Body of pancreas (tissue), 4 donors: ENCODE data around the gene GRIN2D. TPM values are rescaled to one million over a fixed set of nuclear protein-coding genes. Genes with fewer than 3 reads are reported as not detected.

Source experiments
- ATAC-seq: fragments of 150-250 bp; one replicate; pipeline ENCODE4 v1.9.1; 2016
- DNase-seq, 4 donors: peaks; one replicate each; pipeline ENCODE4 v3.0.0-alpha.2; 2019
- H3K27ac ChIP-seq, 4 donors: fragments of 200-600 bp; sonication (generic); 1 replicate in 3 of 4; 2 replicates in 1 of 4; pipeline versions ENCODE4 v1.5.1 to v1.6.1; 2016 to 2019; ENCODE audit warnings: mild to moderate bottlenecking in 1 of 4, mixed read lengths in 1 of 4, moderate library complexity in 1 of 4
- H3K27me3 ChIP-seq, 2 donors: fragments of 200-600 bp; sonication (generic); one replicate each; pipeline ENCODE4 v1.6.0; 2016; ENCODE audit warnings: mild to moderate bottlenecking in 1 of 2
- H3K36me3 ChIP-seq, 2 donors: fragments of 200-600 bp; sonication (generic); replicated peaks in 1 of 2; 2 replicates each; pipeline ENCODE4 v1.5.1; 2016; ENCODE audit warnings: low read depth in 2 of 2; ENCODE audit not compliant: insufficient read depth in 1 of 2
- H3K4me1 ChIP-seq: fragments of 200-600 bp; sonication (generic); one replicate; pipeline ENCODE4 v1.6.0; 2016
- H3K4me3 ChIP-seq, 2 donors: fragments of 200-600 bp; sonication (generic); 1 replicate in 1 of 2; 2 replicates in 1 of 2; pipeline ENCODE4 v1.5.1; 2016 to 2019
- H3K9me3 ChIP-seq, 3 donors: fragments of 200-600 bp; sonication (generic); 1 replicate in 2 of 3; 2 replicates in 1 of 3; pipeline ENCODE4 v1.5.1; 2016
- POLR2A ChIP-seq, 3 donors: fragments of 450-650 bp; IDR thresholded peaks; one replicate each; pipeline ENCODE4 v1.6.1; 2016; ENCODE audit warnings: antibody characterized with exemption in 3 of 3, mild to moderate bottlenecking in 2 of 3
- WGBS, 2 donors: methylation state at CpG; one replicate each; pipeline ENCODE4 v1.1.5; 2017; 5-methylcytosine and 5-hydroxymethylcytosine counted together
- intact Hi-C: fragments of 100-400 bp; cut with DNase I; formaldehyde crosslinking; loops from one replicate; pipeline ENCODE4 v1.15.1; 2023
- total RNA-seq, 2 donors: library from RNA; depleted of rRNA; stranded (reverse); fragments of >200 nt; gene quantifications; one replicate each; pipeline ENCODE4 v1.1.0, GENCODE V29; 2016
- TF ChIP-seq, protein P1 (sequence below), 7 experiments: fragments of 450-650 bp in 4 of 7; fragments of 200-600 bp in 3 of 7; sonication (generic) in 3 of 7; IDR thresholded peaks; one replicate each; pipeline ENCODE4 v1.5.1; 2016 to 2019; ENCODE audit warnings: antibody characterized with exemption in 7 of 7

GRIN2D gene
- total RNA-seq, 2 donors from 2014 or later, result 0.26 to 2.0 TPM

DNA sequence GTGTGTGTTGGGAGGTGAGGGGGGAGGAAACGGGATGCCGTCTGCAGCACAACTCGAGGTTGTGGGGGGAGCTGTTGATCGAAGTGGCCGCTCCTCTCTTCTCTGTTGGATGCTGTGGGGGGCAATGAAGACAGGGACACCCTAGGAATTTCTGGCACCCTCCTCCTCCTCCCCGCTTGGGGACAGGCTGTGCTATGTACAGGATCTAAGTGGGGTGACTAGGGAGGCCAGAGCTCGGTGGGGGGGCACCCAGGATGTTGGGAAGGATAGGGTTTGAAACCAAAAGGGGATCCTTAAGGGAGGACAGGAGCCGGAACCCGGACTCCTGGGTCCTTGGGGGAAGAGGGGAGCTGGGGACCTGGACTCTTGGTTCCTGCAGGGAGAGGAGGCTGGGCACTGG lies 2.0 kb downstream of the GRIN2D start:
- H3K9me3 ChIP-seq, result no peaks in the 10 kb centered on the region
- H3K4me1 ChIP-seq, result peaks cover 23% of the 10 kb centered on the region
- intact Hi-C loops, result no loop called here
- H3K27ac ChIP-seq, result no peak overlapping the region
- 23 to 25% methylated on average over 9 of the region's 9 CpGs for WGBS, 2 donors
- no peak for DNase-seq
- peaks cover 0 to 42% of the 10 kb centered on the region in 2 donors for H3K27me3 ChIP-seq
- TF ChIP-seq POLR2A (IDR thresholded peaks at IDR 0.05), result no peak
- TF ChIP-seq, protein P1, sequence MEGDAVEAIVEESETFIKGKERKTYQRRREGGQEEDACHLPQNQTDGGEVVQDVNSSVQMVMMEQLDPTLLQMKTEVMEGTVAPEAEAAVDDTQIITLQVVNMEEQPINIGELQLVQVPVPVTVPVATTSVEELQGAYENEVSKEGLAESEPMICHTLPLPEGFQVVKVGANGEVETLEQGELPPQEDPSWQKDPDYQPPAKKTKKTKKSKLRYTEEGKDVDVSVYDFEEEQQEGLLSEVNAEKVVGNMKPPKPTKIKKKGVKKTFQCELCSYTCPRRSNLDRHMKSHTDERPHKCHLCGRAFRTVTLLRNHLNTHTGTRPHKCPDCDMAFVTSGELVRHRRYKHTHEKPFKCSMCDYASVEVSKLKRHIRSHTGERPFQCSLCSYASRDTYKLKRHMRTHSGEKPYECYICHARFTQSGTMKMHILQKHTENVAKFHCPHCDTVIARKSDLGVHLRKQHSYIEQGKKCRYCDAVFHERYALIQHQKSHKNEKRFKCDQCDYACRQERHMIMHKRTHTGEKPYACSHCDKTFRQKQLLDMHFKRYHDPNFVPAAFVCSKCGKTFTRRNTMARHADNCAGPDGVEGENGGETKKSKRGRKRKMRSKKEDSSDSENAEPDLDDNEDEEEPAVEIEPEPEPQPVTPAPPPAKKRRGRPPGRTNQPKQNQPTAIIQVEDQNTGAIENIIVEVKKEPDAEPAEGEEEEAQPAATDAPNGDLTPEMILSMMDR (IDR thresholded peaks at IDR 0.05), result no peak
- no peak for ATAC-seq
- no peaks in the 10 kb centered on the region for H3K36me3 ChIP-seq
- H3K4me3 ChIP-seq, result no peak overlapping the region

GRCh38 chr19:48396016-48396823 lies 2.8 kb downstream of the GRIN2D start:
- no peak for DNase-seq
- peaks cover 23% of the 10 kb centered on the region for H3K4me1 ChIP-seq
- intact Hi-C loops, result no loop called here
- no peak overlapping the region for H3K27ac ChIP-seq
- ATAC-seq, result no peak
- no peaks in the 10 kb centered on the region for H3K9me3 ChIP-seq
- peaks cover 0 to 42% of the 10 kb centered on the region in 2 donors for H3K27me3 ChIP-seq
- H3K4me3 ChIP-seq, result no peak overlapping the region
- TF ChIP-seq, protein P1 (IDR thresholded peaks at IDR 0.05), result no peak
- no peak for TF ChIP-seq POLR2A (IDR thresholded peaks at IDR 0.05)
- no peaks in the 10 kb centered on the region for H3K36me3 ChIP-seq
- WGBS, 2 donors, result 52 to 53% methylated on average over 22 to 24 of the region's 24 CpGs

- WGBS, 2 donors, result 40 to 42% methylated on average over 2 of the region's 2 CpGs
- no peak overlapping the region for H3K4me3 ChIP-seq
- ATAC-seq, result no peak
- TF ChIP-seq, protein P1 (IDR thresholded peaks at IDR 0.05), result no peak
- TF ChIP-seq POLR2A (IDR thresholded peaks at IDR 0.05), result no peak
- DNase-seq, result no peak
- H3K9me3 ChIP-seq, result no peaks in the 10 kb centered on the region
- no peak overlapping the region for H3K27ac ChIP-seq
- H3K36me3 ChIP-seq, result no peaks in the 10 kb centered on the region
- intact Hi-C loops, result no loop called here
- H3K4me1 ChIP-seq, result peaks cover 19% of the 10 kb centered on the region
- peaks cover 0 to 42% of the 10 kb centered on the region in 2 donors for H3K27me3 ChIP-seq
These were observed 3.3 kb downstream of the GRIN2D start for GRCh38 chr19:48396824-48397176.

DNA sequence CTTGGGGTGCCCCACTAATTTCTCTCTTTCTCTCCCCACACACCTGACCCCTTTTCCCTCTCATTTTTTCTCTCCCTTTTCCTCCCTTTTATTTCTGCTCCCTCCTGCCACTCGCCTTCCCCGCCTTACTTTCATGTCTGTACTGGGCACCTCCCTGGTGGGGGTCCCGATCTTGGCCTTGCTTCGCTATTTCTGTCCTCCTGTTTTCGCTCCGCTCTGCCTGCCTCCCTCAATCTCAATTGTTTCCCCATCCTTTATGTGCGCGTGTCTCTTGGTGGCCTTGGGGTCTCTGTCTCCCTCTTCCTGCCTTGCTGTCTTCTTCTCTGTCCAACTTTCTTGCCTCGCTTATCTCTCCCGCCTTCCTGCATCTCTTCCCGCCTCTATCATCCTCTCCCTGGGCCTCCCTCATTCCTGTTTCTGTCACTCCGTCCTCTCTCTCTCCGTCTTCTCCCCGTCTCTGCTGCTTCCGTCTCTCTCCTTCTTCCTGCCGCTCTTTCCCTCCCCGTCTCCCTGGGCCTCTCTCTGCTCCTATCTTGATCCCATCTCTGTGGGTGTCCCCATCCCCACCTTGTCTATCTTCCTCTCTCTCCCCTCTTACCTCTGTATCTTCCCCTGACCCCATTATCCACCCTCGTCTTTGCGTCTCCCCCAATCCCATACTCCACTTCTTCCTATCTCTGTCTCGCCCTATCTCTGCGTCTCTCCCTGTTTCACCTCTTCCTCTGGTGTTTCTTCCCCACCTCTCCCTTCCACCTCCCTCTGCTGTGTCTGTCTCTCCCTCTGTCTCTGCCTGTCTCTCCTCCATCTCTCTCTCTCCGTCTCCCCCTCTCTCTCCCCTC lies 4.0 kb downstream of the GRIN2D start:
- Histone ChIP-seq H3K27me3 (peaks cover 0 to 42% of the 10 kb centered on the region in 2 donors), H3K4me1 (peaks cover 19% of the 10 kb centered on the region), H3K36me3 (no peaks in the 10 kb centered on the region), H3K9me3 (no peaks in the 10 kb centered on the region), H3K4me3 (no peak overlapping the region), H3K27ac (no peak overlapping the region)
- ATAC-seq (no peak), DNase-seq (no peak)
- TF ChIP-seq, protein P1 (IDR thresholded peaks at IDR 0.05), result no peak
- TF ChIP-seq POLR2A (IDR thresholded peaks at IDR 0.05), result no peak
- intact Hi-C loops, result no loop called here
- WGBS, 2 donors, result 49 to 58% methylated on average over 22 of the region's 22 CpGs
